Right lobe of liver (tissue), 4 donors: Measurements from ENCODE around the gene ANKRD9.

Source experiments
- CTCF ChIP-seq, 4 donors: fragments of 200-600 bp in 3 of 4; fragments of 450-650 bp in 1 of 4; IDR thresholded peaks; one replicate each; pipeline versions ENCODE4 v1.5.1 to v1.8.0; 2016 to 2022; ENCODE audit warnings: antibody characterized with exemption in 4 of 4, mild to moderate bottlenecking in 2 of 4
- POLR2A ChIP-seq: fragments of 450-650 bp; IDR thresholded peaks from one replicate; pipeline ENCODE4 v1.6.1; 2017; ENCODE audit warnings: antibody characterized with exemption, mild to moderate bottlenecking
- donor health status: DM: no; HTN: no; CAD: no.
- donor health status: DM: no; HTN: no; CAD: no.
- donor health status: DM: no; HTN: yes; CAD: no.

- TF ChIP-seq CTCF (IDR thresholded peaks at IDR 0.05) = no peak
- TF ChIP-seq POLR2A = no peak
These were observed 16.5 kb downstream of the ANKRD9 start for GRCh38 chr14:102493096-102493495.
